NCI-H1436 (cell line): Measurements from ENCODE around the gene PICALM.

Source experiments
- DNase-seq: peaks from one replicate; lab custom pipeline; 2025; lab: John Stamatoyannopoulos, UW

PICALM gene

GRCh38 chr11:86050196-86050709, 18.6 kb downstream of the PICALM start:
- DNase-seq: no peak

GRCh38 chr11:86047275-86047991, 21.5 kb downstream of the PICALM start:
- no peak for DNase-seq

GRCh38 chr11:86046116-86046515, 22.8 kb downstream of the PICALM start:
- DNase-seq: no peak

- no peak for DNase-seq
Measured at GRCh38 chr11:86043765-86044503, 24.9 kb downstream of the PICALM start.

- DNase-seq: peak; percentile 76
Measured at GRCh38 chr11:86041975-86042378, 26.9 kb downstream of the PICALM start.

- no peak for DNase-seq
Measured at GRCh38 chr11:86040919-86041850, 27.7 kb downstream of the PICALM start.

GRCh38 chr11:86039094-86039493, 29.8 kb downstream of the PICALM start:
- DNase-seq: no peak

- no peak for DNase-seq
Measured at GRCh38 chr11:86037743-86038142, 31.1 kb downstream of the PICALM start.

- DNase-seq: no peak
Measured at GRCh38 chr11:86035920-86036319, 33.0 kb downstream of the PICALM start.

GRCh38 chr11:86035164-86035563, 33.7 kb downstream of the PICALM start:
- DNase-seq: no peak

GRCh38 chr11:86034710-86035109, 34.2 kb downstream of the PICALM start:
- peak; percentile 1 for DNase-seq

GRCh38 chr11:86021377-86021776, 47.5 kb downstream of the PICALM start:
- DNase-seq: no peak

- DNase-seq: no peak
Measured at GRCh38 chr11:86018249-86018648, 50.6 kb downstream of the PICALM start.

GRCh38 chr11:86016451-86016850, 52.4 kb downstream of the PICALM start:
- DNase-seq: no peak

GRCh38 chr11:86015699-86016098, 53.2 kb downstream of the PICALM start:
- DNase-seq: no peak

GRCh38 chr11:86014221-86014620, 54.7 kb downstream of the PICALM start:
- no peak for DNase-seq

- no peak for DNase-seq
Measured at GRCh38 chr11:86013713-86014112, 55.2 kb downstream of the PICALM start.

GRCh38 chr11:86011175-86011574, 57.7 kb downstream of the PICALM start:
- DNase-seq: peak; percentile 4

GRCh38 chr11:86003654-86004053, 65.2 kb downstream of the PICALM start:
- DNase-seq: no peak

GRCh38 chr11:86002431-86002830, 66.5 kb downstream of the PICALM start:
- DNase-seq: no peak

- DNase-seq: no peak
Measured at GRCh38 chr11:85991508-85991907, 77.4 kb downstream of the PICALM start.

GRCh38 chr11:85989746-85990145, 79.1 kb downstream of the PICALM start:
- DNase-seq: no peak
